GM21381 (cell line): ENCODE results near the gene MTERF4.

Experiments
- ATAC-seq: cut with Tn5 transposase; IDR thresholded peaks from one replicate; pipeline ENCODE4 v1.9.1; 2021; ENCODE audit warnings: mild to moderate bottlenecking, moderate library complexity; ENCODE audit not compliant: unreplicated experiment

MTERF4 gene, protein sequence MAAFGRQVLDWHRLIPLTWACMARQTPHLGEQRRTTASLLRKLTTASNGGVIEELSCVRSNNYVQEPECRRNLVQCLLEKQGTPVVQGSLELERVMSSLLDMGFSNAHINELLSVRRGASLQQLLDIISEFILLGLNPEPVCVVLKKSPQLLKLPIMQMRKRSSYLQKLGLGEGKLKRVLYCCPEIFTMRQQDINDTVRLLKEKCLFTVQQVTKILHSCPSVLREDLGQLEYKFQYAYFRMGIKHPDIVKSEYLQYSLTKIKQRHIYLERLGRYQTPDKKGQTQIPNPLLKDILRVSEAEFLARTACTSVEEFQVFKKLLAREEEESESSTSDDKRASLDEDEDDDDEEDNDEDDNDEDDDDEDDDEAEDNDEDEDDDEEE

DNA sequence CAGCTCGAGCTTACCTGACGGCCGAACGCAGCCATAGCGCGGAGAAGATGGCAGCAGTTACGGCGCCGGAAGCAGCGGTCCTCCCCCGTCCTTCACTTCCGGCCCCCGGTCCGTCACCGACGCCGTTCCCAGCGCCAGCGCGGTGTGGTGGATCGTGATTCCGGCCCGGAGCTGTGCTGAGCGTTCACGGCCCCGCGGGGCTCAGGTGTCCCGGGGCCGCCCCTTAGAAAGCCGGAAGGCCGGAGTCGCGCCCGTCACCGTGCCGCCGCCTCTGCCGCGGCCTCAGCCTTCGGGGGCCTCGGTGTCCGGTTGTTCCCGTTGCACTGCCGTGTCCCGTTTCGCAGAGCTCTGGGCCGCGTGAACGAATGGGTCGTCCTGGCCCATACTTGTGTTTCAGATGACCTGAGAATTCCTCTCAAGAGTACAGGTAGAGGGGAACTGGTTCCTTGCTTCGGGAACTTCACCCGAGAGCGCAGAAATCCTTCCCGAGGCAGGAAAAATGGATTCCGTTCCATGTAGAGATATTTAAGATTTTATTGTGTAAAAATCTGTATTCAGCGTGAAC lies at the start of gene MTERF4:
Gene MTERF4 (minus strand): TSS at position 49 of the 565 bp plus-strand sequence. CDS start 14 bp downstream, at position 35.
- ATAC-seq, result peak; percentile 85

DNA sequence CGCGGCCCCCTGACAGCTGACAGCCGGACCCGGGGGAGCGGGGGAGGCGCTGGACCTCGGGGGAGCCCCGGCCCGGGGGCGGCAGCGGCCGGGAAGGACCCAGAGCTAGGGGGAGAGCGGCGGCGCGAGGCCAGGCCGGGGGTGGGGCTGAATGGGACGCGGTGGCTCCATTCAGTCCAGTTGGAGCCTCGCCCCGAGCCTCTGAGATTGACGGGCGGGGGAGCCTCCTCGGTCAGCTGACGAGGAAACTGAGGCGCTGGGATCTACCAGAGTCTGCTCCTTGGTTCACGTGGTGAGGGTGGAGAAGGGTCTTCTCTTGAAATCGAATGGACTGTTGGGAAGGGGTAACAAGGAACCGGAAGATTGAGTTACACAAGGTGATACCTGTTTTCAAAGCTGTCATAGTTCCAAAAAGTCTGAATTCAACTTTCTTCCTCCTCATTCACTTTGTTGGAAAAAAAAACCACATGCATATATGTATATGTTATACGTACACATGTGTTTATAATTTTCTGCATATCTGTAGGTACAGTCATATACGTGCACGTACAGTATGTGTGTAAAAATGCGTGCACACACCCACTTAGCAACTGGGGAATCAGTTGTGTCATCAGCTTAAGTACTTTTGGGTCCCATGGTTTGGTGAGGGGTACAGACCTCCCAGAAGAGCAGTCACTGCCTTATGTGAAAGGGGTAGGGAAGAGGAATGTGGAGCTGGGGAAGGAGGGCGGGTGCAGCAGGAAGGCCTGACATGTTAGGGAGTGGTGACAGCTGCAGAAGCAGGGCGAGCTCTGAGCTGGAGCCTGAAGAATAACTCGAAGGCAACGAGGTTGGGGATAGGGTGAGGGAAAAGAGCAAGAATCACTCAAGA lies 48.8 kb upstream of the MTERF4 start:
- ATAC-seq, result no peak

DNA sequence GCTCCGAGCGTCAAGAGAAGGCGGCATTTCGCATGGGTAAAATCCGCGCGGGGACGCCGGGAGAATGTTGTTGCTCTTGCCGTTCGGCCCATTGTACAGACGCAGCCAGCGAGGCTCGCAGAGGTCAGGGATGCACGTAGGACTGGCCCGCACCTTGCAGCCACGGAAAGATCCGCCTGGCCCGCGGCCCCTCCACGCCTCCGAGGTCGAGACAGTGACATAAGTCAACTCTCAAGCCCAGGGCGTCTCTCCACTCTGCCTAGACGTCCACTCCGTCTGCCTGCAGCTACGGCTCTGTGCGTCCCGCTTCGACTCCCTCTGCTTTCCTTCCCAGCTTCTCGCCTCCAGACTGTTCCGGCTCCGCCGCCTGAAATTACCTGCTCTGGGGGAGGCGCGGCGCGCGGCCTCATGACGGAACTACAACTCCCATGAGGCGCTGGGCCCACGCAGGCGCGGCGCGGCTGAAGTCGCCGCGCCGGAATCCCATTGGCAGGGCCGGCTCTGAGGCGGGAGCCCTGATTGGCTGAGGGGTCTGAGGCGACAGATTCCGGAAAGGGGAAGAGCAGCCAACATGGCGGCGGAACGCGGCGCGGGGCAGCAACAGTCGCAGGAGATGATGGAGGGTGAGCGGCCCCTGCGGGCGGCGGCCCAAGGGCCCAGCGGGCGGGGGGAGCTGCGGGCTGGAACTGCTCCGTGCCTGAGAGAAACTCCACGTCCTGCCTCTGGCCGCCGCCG lies 48.0 kb upstream of the MTERF4 start, which contains the start of gene PPP1R7:
Gene PPP1R7 (plus strand): TSS at position 543 of the 735 bp plus-strand sequence. CDS start 29 bp downstream, at position 572.
- ATAC-seq, result peak; percentile 77

DNA sequence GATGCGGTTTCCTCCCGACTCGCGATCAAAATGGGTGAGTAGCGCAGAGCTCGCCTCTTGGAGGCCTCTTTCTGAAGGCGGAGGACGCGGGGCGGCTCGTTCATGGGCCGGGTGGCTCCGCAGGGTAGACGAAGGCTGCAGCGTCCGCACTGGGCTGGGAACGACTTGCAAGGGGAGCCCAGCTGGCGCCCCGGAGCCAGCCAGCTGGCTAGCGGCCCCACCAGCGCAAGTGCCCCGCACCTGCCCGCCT lies 47.5 kb upstream of the MTERF4 start:
- ATAC-seq, result peak; percentile 13

DNA sequence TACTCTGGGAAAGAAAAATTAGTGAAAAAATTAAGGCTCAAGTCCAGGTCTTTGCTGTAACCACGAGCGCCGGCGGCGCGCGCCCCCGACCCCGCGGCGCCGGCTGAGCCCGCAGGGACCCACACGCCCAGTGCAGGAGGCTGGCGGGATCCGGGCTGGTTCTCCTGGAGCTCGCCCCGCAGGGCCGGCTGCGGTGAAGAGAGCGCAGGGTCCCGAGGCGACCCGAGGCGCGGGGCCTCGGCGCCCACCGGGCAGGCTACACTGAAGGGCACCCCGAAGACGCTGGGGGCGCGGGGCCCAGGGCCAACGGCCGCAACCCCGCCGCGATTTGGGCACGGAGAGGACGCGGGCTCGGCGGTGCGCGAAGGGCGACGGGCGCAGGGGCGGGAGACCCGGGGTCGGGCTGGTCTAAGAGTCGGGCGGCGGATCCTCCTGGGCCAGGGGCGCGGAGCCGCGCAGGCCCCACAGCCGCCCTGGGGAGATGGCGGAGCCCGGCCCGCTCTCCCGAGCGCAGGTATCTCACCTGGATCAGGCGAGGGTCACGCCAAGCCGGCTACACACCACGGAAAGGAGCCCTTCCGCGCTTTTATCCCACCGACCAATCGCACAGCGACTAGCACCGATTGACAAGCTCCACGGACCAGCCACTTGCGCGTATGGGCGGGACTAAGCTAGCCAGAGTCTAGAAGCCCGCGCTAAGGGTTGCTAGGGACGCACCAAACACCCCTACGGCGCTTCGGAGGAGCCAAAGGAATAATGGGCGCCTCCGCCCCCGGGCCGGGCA lies 47.0 kb upstream of the MTERF4 start, which contains the start of gene PASK:
Gene PASK (minus strand): TSS at position 582 of the 784 bp plus-strand sequence. CDS start 6,440 bp downstream, outside the sequence.
- peak; percentile 70 for ATAC-seq

DNA sequence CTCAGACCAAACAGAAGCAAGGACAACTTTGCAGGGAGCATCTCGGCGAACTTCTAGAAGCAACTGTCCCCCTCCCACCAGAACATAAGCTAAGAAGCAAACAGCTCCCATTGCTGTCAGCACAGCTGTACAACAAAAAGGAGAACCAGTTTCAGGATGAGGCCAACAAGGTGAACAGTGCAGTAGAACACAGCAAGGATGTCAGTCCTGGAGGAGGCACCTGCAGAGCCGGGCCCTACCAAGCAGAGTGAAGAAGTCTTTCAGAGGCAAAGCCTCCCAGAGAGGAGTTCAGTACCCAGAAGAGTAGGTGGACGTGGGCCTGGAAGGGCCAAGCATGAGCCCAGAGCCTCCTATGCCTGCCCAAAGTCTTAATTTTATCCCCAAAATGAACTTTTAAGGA lies 46.2 kb upstream of the MTERF4 start:
- no peak for ATAC-seq

DNA sequence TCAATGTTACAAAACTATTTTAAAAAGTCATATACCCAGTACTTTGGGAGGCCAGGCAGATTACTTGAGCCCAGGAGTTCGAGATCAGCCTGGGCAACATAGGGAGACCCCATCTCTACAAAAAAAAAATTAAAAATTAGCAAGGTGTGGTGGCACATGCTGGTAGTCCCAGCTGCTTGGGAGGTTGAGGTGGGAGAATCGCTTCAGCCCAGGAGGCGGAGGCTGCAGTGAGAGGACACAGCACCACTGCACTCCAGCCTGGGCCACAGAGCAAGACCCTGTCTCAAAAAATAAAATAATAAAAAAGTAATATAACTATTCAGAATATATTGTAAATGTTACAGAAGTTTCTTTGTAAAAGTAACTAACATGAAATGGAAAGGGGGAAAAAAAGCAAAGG lies 45.2 kb upstream of the MTERF4 start:
- no peak for ATAC-seq

DNA sequence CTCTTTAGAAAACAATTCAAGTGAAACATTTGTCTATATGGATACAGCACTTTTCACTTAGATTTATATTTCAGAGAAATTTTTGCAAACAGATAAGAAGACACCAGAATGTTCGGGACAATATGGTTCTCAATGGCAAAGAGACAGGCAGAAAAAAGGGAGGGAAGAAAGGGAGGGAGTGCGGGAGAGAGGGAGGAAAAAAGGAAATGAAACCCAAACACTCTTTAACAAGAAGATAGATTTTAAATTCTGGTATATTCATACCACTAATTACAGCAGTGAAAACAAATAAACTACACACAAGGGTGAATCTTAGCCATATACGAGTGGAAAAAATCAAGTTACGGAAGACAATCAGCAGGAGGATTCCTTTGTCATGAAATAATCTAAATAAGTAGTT lies 44.2 kb upstream of the MTERF4 start:
- ATAC-seq, result no peak

DNA sequence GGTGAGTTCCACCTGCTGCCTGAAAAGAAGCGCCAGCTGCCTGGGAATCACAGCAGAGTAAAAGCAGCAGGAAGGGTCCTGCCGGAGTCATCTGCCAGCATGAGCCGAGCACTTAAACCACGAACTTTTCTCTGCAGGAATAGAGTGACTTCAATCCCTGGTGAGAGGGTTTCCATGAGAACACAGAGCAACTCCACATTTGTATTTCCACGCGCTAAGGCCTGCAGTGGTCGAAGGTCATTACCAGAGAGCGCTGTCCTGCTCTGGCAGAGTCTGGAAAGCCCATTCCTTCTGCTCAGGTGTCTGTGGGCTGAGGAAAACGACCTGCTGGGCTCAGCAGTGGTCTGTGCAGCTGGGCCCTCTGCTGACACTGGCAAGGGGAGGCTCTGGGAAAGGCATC lies 40.5 kb upstream of the MTERF4 start:
- no peak for ATAC-seq

DNA sequence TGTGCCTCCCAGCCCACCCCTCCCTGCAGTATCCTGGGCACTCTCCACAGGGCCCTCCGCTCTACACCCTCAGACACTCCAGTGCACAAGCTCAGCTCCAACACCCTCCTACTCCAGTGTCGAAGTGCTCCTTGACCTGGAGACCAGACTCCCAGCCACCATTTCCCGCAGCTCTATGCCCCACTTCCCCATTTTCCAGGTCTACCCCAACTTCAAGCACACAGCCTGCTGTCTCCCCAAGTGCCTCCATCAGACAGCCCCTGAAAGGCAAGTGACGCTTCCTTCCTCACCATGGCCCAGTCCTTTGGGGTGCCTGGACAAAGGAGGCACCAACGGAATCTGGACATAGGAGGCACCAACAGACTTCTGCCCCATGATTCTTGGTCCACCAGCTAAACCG lies 40.0 kb upstream of the MTERF4 start:
- no peak for ATAC-seq

DNA sequence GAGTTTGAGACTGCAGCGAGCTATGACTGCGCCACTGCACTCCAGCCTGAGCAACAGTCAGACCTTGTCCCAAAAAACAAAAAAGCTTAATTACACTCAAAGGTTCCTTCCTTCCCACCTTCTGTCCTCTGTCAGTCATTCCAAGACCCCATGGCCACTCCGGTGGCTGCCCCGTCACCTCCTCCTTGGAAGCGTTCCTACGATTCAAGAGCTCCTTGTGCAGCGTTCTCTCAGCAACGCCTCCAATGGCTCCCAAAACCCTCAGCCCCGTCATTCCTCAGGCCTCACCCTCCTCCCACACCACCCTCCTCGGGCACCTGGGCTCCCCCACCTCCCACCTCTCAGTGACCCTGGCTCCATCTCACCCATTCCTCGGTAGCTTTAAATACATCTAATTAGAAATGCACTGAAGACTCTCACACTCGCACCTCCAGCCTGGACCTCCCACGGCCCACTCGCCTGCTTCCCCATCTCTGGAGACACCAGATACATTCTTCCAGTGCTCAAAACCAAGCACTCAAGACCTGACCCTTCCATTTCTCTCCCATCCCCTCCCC lies 39.2 kb upstream of the MTERF4 start:
- no peak for ATAC-seq

DNA sequence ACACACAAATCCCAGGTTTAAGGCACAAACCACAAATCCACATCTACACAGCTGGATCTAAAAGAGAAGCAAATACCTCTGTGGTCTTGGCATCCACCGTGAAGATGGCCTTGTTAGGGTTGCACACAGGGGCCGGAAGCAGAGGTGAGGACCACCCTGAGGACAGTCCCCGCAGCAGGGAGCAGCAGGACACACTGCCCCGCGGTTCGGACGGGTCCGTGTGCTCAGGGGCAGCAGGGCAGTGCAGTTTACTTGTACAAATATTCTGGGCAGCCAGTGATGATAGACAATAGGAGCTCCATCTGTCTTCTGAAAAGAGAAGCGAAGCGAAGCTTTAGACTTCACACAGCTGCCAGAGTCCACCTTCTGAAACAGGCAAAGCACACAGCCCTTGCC lies 38.4 kb upstream of the MTERF4 start:
- no peak for ATAC-seq

DNA sequence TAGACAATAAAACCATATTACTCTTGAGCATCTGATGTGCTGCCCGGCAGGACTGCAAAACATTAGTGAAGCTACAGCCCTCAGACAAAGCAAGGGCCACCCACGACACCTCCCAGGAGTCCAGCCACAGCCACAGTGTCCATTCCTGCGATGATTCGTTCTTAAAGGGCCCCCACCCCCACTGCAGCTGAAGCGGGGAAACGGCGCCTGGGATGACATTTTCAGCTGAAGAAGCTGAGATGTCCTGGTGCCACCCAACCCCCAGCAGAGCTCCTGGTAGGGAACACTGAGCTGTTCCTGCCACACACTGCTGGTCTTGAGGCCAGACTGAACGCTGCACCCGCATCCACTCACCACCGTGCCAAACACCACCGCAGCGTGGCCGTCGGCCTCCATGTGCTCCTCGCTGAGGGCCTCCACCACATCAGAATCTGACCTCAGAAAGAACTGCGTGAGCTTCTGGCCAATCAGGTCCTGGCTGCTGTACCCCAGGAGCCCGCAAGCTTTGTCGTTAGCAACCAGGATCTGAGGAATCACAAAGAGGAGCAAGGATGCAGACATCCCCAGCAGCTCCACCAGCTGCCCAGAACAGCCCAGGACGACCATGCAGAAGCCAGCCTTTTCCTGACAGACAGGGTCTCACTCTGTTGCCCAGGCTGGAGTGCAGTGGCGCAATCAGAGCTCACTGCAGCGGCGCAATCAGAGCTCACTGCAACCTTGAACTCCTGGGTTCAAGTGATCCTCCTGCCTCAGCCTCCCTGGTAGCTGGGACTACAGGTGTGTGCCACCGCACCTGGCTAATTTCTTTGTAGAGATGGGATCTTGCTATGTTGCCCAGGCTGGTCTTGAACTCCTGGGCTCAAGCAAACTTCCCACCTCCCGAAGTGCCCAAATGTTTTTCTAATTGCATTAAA lies 37.7 kb upstream of the MTERF4 start:
- ATAC-seq, result no peak

DNA sequence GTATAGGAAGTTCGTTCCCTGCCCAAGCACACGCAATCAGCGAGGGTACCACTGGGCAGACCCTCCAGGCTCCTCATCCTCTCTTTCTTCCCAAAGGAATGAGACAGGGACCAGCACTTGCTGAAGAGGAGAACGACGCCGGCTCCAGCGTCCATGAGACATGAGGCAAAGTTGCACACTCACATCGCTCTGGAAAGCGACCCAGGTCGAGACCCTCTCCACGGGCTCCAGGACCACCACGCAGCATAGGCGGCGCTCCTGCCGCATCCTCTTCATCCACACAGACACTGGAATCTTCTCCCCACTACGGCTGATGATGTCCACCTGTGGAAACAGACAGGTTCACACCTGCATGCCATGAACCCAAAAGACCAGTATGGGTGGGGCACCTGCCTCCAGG lies 36.4 kb upstream of the MTERF4 start:
- ATAC-seq, result no peak

DNA sequence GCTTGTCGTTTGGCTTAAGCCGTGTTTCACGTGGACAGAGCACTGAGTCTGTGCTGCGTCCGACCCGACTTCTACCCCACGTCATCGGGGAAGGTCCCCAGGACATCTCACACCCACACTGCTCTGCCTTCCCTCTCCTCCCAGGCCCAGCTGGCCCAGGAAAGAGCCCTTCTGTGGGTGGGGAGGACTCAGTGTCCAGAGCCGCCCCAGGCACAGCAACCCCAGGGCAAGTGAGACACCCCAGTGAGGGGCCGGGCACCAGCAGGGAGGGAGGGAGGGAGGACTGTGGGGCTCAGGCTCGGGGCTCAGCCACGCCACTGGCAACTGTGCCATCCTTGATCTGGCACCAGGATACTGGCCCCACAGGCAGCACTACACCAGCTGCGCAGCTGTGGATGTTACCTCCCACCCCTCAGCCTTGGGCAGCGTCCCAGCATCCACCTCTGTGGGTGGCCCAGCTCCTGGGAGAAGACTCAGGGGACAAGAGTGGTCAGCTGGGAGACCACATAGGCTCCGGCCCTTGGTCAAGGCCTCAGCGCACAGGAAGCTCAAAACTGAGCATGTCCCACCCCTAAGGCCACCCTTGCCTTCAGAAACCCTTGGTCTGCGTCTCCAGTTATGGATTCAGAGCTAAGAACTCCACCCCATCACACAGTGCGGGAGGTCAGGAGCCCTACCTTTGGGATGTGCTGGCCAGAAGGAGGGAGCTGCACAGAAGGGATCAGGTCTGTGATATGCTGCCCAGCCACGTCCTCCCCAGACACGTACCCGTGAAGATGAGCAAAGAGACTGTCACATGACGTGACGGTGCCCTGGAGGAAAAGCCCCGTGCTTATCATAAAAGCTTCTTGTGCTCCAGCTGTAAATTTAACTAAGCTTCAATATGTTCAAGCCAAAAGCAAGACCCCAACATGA lies 35.4 kb upstream of the MTERF4 start:
- ATAC-seq, result no peak

DNA sequence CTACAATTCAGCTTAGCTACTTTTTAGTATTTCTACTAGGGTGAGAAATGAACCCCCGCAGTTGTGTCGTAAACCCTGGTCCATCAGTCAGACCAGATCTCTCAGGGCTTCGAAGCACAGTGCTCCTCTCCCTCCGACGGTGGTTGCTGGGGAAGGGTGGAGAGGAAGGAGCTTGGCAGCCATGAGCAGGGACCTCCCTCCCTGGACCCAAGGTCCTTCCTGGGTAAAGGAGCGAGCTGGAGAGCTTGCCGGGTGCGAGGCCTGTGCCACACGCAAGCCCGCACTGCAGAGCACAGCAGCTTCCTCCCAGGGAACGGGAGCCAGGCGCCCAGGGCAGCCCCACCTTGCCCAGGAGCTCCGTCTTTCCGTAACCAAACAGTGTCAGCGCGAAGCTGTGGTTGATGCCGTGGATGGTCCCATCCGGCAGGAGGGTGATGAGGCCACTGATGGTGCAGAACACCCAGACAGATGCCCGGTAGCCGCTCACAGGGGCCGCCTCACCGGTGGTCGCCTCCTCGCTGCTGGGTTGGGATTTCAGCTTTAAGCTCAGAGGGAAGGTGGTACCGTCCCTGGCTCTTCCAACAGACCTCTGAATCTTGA lies 34.7 kb upstream of the MTERF4 start:
- no peak for ATAC-seq

DNA sequence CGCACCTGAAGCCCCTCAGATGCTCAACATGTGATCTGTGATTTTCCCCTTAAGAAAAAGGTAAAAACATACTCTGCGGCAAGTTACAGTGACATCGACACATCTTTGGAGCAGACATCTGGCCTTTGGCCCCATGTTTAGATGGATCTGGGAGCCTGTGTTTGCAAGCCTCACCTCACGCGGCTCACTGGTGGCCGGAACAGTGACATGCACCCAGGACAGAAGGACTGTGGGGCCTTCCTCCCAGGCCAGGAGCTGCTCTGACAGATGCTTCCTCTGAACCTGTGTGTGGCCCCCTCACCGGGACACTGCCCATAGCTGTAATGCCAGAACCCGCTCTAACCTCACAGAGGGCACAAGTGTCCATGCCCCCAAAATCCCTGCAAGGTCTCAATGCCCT lies 34.1 kb upstream of the MTERF4 start:
- ATAC-seq, result no peak
